ENCODE measurements around the gene EHD2.

DNA sequence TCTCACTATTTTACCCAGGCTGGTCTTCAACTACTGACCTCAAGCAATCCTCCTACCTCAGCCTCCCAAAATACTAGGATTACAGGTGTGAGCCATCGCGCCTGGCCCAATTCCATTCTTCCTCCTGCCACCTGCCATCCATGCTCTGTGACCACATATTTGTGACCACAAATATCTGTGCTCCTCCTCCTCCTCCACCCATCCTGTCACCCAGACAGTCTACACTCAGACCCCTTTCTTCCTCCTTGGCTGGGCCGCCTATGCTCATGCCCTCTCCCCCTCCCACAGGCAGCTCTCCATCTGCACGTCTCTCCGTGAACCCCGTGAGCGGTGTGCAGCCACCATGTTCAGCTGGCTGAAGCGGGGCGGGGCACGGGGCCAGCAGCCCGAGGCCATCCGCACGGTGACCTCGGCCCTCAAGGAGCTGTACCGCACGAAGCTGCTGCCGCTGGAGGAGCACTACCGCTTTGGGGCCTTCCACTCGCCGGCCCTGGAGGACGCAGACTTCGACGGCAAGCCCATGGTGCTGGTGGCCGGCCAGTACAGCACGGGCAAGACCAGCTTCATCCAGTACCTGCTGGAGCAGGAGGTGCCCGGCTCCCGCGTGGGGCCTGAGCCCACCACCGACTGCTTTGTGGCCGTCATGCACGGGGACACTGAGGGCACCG lies 3.2 kb downstream of the EHD2 start:
- TF ChIP-seq CHD2 (IDR thresholded peaks at IDR 0.05; ENCODE audit: low read depth, low read length) (no peak), POLR2A (IDR thresholded peaks at IDR 0.05; ENCODE audit: insufficient read depth in 1 of 2, low read depth in 2 of 2, low read length in 2 of 2) (no peak)
- TF ChIP-seq, protein P1, sequence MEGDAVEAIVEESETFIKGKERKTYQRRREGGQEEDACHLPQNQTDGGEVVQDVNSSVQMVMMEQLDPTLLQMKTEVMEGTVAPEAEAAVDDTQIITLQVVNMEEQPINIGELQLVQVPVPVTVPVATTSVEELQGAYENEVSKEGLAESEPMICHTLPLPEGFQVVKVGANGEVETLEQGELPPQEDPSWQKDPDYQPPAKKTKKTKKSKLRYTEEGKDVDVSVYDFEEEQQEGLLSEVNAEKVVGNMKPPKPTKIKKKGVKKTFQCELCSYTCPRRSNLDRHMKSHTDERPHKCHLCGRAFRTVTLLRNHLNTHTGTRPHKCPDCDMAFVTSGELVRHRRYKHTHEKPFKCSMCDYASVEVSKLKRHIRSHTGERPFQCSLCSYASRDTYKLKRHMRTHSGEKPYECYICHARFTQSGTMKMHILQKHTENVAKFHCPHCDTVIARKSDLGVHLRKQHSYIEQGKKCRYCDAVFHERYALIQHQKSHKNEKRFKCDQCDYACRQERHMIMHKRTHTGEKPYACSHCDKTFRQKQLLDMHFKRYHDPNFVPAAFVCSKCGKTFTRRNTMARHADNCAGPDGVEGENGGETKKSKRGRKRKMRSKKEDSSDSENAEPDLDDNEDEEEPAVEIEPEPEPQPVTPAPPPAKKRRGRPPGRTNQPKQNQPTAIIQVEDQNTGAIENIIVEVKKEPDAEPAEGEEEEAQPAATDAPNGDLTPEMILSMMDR (CRISPR knock-in tag; IDR thresholded peaks at IDR 0.05), result no peak
- TF ChIP-seq, protein P2, sequence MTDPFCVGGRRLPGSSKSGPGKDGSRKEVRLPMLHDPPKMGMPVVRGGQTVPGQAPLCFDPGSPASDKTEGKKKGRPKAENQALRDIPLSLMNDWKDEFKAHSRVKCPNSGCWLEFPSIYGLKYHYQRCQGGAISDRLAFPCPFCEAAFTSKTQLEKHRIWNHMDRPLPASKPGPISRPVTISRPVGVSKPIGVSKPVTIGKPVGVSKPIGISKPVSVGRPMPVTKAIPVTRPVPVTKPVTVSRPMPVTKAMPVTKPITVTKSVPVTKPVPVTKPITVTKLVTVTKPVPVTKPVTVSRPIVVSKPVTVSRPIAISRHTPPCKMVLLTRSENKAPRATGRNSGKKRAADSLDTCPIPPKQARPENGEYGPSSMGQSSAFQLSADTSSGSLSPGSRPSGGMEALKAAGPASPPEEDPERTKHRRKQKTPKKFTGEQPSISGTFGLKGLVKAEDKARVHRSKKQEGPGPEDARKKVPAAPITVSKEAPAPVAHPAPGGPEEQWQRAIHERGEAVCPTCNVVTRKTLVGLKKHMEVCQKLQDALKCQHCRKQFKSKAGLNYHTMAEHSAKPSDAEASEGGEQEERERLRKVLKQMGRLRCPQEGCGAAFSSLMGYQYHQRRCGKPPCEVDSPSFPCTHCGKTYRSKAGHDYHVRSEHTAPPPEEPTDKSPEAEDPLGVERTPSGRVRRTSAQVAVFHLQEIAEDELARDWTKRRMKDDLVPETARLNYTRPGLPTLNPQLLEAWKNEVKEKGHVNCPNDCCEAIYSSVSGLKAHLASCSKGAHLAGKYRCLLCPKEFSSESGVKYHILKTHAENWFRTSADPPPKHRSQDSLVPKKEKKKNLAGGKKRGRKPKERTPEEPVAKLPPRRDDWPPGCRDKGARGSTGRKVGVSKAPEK (CRISPR knock-in tag; IDR thresholded peaks at IDR 0.05; ENCODE audit: borderline replicate concordance), result no peak

All from HepG2 (cell line).